Forelimb muscle (tissue), 1 donor: ENCODE results near the gene TXN. TPM values are rescaled to one million over a fixed set of nuclear protein-coding genes. Genes with fewer than 3 reads are reported as not detected.
"Not testable (repeated sequence)": the region's sequence is repeated elsewhere in the genome, so short reads cannot be mapped to it uniquely, and the experiment has no call there.

Experiments used
- DNase-seq: peaks from one replicate; pipeline ENCODE4 v3.0.0-alpha.2; 2013; ENCODE audit warnings: low read depth
- polyA plus RNA-seq: library from polyadenylated mRNA; unstranded; fragments of 120-200 nt; gene quantifications from one replicate; pipeline ENCODE4 v1.2.1, GENCODE V29; 2013; ENCODE audit not compliant: insufficient read length

Gene TXN
- polyA plus RNA-seq, 1 donor: 64.2 TPM

GRCh38 chr9:110213413-110214044 lies 42.8 kb downstream of the TXN start:
- no peak for DNase-seq

GRCh38 chr9:110208031-110208430 lies 48.3 kb downstream of the TXN start, which contains the start of gene C9orf152:
Gene C9orf152 (minus strand): TSS chr9:110208159. CDS start chr9:110207579, 580 bp downstream.
- DNase-seq: no peak

- no peak for DNase-seq
Measured at GRCh38 chr9:110207071-110207641, 49.2 kb downstream of the TXN start.

GRCh38 chr9:110206389-110206788 lies 49.9 kb downstream of the TXN start:
- no peak for DNase-seq

- not testable (repeated sequence) for DNase-seq
Measured at GRCh38 chr9:110205612-110206011, 50.7 kb downstream of the TXN start.

GRCh38 chr9:110202232-110202631 lies 54.1 kb downstream of the TXN start:
- DNase-seq: no peak

GRCh38 chr9:110199643-110200042 lies 56.7 kb downstream of the TXN start:
- DNase-seq: no peak

- no peak for DNase-seq
Measured at GRCh38 chr9:110198357-110198756, 58.0 kb downstream of the TXN start.

- DNase-seq: no peak
Measured at GRCh38 chr9:110197330-110198187, 58.7 kb downstream of the TXN start.

- not testable (repeated sequence) for DNase-seq
Measured at GRCh38 chr9:110196084-110196499, 60.2 kb downstream of the TXN start.

Other genes starting within 250 kb of the TXN start
- gene C9orf152, start 48.3 kb downstream of the TXN start, polyA plus RNA-seq: 0.06 TPM
- not detected for gene TXNDC8, start 81.4 kb upstream of the TXN start, polyA plus RNA-seq